GM19239 (cell line): ENCODE measurements around the gene PITX2.

ENCODE experiments used
- DNase-seq: peaks from one replicate; pipeline ENCODE4 v3.0.0; 2011; ENCODE audit warnings: low spot score; ENCODE audit not compliant: insufficient read length
- FAIRE-seq: peaks from 2 replicates; lab custom pipeline; 2011; peaks lifted over from hg19 to GRCh38; lab: Jason Lieb, UNC

PITX2 gene

GRCh38 chr4:110622841-110623717, at the start of gene PITX2:
TSS of gene PITX2 (minus strand) at chr4:110623077. CDS start at chr4:110622460, 617 bp downstream.
- peak; percentile 70 for DNase-seq
- peak; percentile 66 for FAIRE-seq

GRCh38 chr4:110671679-110672078, 48.8 kb upstream of the PITX2 start:
- DNase-seq (no peak), FAIRE-seq (no peak)

GRCh38 chr4:110669663-110670062, 46.8 kb upstream of the PITX2 start:
- FAIRE-seq = no peak
- no peak for DNase-seq

- FAIRE-seq = no peak
- no peak for DNase-seq
Observed at GRCh38 chr4:110668463-110669235, 45.8 kb upstream of the PITX2 start.

GRCh38 chr4:110667670-110668069, 44.8 kb upstream of the PITX2 start:
- FAIRE-seq (no peak), DNase-seq (no peak)

GRCh38 chr4:110666030-110666429, 43.2 kb upstream of the PITX2 start:
- FAIRE-seq (no peak), DNase-seq (no peak)

- no peak for FAIRE-seq
- no peak for DNase-seq
Observed at GRCh38 chr4:110663738-110664444, 41.0 kb upstream of the PITX2 start.

- FAIRE-seq = no peak
- no peak for DNase-seq
Observed at GRCh38 chr4:110663206-110663605, 40.3 kb upstream of the PITX2 start.

- no peak for FAIRE-seq
- DNase-seq = no peak
Observed at GRCh38 chr4:110660755-110661154, 37.9 kb upstream of the PITX2 start.

- DNase-seq = no peak
- FAIRE-seq = no peak
Observed at GRCh38 chr4:110654254-110654635, 31.4 kb upstream of the PITX2 start.

GRCh38 chr4:110653321-110654253, 30.7 kb upstream of the PITX2 start:
- no peak for FAIRE-seq

GRCh38 chr4:110644008-110644407, 21.1 kb upstream of the PITX2 start:
- FAIRE-seq = no peak
- DNase-seq = no peak

More at GRCh38 chr4:110653321-110654253, 30.7 kb upstream of the PITX2 start:
- DNase-seq = no peak

GRCh38 chr4:110643096-110643495, 20.2 kb upstream of the PITX2 start:
- DNase-seq (no peak), FAIRE-seq (no peak)

- FAIRE-seq (no peak), DNase-seq (no peak)
Observed at GRCh38 chr4:110641218-110641617, 18.3 kb upstream of the PITX2 start.

GRCh38 chr4:110640576-110640975, 17.7 kb upstream of the PITX2 start:
- FAIRE-seq = no peak
- no peak for DNase-seq

GRCh38 chr4:110639207-110640090, 16.6 kb upstream of the PITX2 start:
- no peak for FAIRE-seq
- DNase-seq = no peak

GRCh38 chr4:110638089-110638746, 15.3 kb upstream of the PITX2 start:
- FAIRE-seq (no peak), DNase-seq (no peak)

- FAIRE-seq = no peak
- no peak for DNase-seq
Observed at GRCh38 chr4:110637408-110638088, 14.7 kb upstream of the PITX2 start.
